Measurements from ENCODE around the gene MB21D2.

Gene MB21D2

DNA sequence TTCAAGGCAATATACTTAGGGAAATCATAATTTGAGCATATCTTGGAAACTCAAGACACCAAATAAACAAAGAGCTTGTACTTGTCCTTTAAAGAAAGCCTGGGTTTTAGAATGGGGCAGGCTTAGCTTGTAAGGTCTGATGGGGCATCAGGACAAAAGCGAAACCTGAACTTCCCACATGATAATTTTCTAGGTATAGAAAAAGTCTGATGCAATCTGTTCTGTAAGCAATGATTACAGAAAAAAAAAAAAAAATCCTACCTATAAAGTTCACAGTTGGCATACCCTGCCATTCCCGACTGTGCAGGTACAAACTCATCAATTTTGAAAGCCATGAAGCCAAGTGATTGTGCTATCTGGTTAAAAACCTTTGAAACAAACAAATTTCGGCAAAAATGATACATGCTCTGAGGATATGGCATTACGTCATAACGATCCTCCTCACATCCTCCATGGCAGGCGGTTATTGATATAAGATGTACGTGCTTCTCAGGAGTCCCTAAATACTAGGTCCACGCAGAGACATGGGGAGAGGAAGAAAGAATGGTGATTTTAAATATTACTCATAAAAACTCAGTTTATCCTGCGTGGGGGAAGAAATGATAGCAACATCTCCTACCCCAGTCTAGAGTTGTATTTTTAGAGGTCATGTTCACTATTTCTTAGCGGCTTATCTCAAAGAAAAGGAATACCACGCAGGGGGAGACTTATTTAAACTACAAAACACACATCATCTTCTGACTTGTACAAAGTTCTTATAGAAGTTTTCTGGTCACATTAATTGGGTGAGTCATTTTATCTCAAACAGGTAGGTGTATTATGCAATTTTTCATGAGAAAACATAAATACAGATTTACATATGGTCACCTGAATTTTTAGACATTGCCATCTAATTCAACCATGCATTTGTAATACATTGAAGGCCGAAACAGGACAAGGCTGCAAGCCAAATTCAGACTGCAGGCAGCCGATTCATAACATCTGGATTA is 27.0 kb downstream of the MB21D2 start:
- no peak for DNase-seq (ENCODE audit: low spot score)

DNA sequence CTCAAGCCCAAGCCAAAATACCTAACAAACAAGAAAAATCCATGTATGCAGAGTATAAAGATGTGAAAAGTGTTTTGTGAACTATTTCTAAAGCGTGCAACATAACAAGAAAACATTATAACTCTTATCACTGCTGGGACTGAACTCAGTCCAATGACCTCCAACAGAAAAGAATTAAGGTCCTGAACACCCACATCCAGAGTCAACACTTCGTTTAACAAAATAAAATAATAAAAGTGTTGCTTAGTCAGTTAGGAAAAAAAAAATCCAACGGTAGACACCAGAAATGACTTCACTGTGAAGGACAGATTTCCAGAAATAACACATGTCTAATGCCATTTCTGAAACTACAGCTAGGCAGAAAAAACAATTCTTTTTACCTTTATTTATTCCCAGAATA is 28.0 kb downstream of the MB21D2 start:
- no peak for DNase-seq (ENCODE audit: low spot score)

DNA sequence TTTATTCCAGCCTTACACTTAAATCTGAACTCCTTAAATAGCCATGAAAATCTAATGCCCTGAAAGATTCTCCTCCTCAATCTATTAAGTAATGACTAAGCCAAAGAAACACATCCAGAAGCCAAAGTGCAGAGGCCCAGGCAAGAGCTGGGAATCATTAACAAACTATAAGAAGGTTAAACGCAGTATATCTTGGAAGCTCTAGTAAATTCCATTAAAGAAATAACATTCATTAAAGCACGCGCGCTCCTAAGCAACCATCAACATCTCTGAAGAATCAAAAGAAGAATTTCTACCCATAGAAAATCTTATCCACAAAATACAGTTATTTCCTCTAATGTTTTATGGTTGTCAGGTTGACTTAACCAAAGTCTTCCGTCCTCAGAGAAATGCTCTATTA is 29.5 kb downstream of the MB21D2 start:
- DNase-seq (ENCODE audit: low spot score), result no peak

DNA sequence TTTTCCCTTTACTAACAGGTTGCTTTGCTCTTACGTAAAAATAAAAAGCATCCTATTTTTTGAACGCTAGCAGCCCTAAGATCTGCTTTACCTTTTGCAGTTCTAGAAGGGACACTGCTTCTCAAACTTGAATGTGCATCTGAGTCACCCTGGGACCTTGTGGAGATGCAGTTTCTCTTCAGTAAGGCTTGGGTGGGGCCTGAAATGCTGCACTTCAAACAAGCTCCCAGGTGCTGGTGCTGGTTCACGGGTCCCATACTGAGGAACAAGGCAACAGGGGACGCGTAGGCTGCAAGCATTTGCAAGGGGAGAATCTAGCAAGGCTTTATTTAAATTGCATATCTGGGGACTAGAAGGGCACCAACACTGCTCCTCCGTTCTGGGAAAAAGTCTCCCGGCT is 30.0 kb downstream of the MB21D2 start:
- no peak for DNase-seq (ENCODE audit: low spot score)

DNA sequence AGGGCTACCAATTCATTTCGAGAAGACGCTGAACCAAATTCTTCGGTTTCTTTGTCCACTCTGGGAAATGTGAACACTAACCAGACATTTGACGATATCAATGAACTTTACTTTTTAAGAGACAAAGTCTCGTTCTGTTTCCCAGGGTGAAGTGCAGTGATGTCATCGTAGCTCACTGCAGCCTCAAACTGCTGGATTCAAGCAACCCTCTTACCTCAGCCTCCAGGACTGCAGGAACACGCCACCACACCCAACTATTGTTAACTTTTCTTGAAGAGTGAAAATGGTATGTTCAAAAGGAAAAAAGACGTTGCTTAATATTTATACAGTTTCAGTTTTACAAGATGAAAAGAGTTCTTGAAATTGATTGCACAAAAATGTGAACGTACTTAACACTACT is 30.6 kb downstream of the MB21D2 start:
- no peak for DNase-seq (ENCODE audit: low spot score)

DNA sequence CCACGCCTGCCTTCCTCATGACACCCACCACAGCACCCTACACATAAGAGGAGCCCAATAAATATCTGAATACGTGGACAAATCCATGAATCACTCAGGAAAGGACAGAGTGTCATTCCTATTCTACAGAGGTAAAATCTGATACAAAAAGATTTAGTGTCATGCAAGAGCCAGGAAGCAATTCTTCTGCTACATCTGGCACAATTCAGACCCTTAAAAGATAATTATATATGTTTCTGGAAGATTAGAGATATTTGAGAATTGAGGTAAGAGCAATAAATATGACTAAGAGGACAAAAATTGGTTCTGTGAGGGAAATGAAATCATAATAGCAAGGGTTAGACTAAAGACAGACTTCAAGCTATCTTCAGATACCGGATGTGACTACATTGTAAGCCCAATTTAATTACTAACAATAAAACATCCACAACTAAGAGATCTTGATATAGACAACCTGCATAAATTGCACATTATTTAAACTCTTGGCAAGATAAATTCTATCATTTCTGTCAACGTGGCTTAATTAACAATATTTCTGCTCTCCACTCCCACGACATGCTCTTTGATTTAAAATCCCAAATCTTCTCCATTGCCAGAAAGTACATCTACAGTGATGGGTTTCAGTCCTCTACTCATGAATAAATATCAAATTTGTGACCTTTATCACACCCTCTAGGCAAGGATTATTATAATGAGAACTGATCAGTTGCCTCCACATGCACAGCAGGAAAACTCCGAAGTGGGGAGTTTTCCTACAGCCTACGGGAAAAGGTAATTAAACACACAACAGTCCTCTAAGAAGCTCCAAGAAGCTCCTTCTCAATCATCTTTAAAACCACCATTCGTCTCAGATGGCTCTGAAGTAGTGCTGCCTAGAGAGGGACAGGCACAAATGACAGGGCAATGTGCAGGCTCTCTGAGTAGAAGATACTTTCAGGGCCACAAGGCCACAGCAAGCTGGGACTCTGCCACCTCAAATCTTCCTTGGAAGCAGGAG is 32.6 kb downstream of the MB21D2 start:
- peak; percentile 90 for DNase-seq (ENCODE audit: low spot score)

DNA sequence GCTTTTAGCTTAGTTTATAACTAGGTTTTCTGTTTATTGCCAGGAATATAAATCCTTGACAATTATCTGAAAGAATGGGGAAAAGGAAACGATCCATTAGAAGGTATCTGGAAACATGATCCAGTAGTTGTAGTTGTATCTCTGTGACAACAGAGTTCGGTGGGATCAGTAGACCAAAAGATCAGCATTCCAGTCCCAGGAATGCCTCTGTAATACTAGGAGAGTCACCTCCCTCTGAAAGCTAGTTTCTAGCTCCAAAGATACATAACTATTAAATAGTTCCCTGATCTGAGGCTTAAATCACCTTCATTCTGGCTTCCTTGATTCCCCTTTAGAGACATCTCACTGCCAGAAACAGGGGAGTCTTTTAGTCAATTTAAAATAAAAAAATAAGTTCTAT is 34.1 kb downstream of the MB21D2 start:
- DNase-seq (ENCODE audit: low spot score), result no peak

DNA sequence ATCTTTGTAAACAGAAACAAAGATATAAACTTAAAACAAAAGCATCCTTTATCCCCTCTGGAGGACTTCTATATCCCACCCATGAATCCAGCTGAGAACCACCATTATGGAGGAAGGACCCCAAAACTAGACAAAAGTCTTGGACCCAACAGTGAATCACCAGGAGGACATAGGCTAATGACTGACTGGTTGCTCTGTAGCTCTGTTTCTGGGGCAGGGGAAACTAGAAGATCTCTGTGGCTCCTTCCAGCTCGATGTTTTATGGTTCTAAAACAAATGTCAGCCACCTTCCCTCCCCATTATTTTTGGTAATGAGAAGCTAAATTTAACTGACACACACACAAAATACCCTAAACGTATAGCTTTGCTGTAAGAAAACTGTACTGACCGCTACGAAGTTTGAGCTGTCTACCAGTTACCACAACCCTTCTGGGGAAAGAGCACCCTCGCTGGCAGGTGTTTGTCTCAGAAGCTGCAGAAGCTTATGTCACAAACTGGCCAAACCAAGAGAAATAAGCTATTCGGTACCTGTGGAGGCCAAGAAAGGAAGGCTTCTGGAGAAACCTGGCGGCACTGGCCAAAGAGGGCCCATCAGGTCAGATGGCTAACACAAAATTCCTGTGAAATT is 36.4 kb downstream of the MB21D2 start:
- DNase-seq (ENCODE audit: low spot score), result no peak

DNA sequence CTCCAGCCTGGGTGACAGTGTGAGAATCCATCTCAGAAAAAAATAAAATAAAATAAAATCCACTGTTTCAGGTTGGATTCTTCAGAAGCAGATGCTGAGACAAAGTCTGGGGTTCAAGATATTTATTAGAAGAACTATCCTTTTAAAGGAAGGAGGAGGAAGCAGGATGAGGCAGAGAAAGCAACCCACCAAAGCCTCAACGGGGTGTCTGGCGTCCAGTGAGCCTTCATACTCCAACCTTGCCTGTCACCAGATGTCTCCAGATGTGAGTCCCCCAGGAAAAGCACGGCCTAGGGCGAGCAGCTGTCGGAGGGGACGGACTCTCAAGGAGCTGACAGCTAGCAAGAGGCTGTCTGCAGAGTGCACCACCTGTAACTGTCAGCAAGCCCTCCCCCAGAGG is 37.3 kb downstream of the MB21D2 start:
- no peak for DNase-seq (ENCODE audit: low spot score)

DNA sequence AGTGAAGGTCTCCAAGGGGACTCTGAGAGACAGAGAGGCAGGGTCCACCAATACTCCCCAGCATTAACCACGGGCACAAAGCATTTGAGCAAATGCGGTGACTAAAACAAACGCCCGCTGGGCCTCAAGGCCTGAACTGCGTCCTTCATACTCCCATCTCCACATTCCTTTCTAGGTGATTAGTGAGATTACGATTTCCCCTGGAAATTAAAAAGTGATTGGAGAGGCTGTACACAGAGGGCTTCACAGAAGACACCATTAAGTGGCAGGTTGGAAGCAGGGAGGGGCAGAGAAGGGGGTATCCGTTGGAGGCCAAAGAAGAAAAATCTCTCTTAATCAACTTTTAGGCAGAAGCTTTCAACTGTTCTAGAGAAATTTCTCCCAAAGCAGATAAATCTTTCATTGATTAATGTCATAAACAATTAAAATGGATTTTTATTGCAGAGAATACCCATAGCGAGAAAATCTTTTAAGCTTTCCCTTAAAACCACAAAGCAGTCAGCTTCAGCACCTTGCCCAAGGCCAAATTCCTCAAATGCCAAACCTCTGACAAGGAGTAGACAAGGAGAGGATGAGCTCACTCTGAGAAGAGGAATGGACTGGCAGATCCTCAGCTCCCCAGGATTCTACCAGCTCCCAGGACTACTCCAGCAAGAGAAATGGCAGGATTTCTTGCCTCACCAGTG is 38.2 kb downstream of the MB21D2 start:
- DNase-seq (ENCODE audit: low spot score), result peak; percentile 71

DNA sequence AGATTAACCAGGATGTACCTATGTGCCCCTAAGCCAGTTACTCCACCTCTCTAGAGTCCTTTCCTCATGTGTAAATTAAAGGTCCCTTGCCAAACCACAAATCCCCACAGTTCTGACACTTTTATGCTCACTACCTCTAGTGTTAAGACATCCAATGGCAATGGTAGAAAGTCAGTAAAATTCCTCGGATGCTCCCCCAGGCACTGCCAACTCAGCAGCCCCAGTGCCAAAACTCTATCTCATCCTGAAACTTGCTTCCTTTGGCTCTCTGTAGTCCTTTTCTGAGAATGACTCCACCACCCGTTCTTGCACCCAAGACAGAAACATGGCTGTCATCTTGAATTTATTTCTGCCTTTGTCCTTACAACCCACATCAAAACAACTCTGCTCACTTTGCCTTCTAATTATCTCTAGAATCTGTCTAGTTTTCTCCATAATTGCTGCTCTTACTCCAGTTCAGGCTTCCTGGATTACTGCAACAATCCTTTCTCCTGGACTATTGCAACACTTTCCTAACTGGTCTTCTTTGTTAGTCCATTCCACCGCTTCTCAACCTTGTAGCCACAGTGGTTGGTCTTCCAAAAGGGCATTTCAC is 41.6 kb downstream of the MB21D2 start:
- DNase-seq (ENCODE audit: low spot score), result no peak

DNA sequence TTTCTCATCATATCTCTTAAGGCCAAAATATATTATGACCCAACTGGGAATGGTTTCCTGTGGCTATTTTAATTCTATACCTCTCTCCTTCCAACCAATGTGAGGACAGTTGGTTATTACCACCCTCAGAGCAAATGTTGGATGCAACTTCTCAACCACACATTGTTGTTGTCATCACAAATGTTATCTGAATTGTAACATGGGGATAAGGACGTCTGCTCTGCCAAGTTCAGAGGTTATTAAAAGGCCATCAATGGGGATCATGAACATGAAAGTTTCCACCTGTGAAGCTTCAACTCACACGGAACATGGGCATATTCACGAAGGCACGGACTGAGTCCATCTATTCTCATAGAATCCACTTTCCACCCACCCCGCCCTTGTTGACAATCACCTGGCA is 46.8 kb downstream of the MB21D2 start:
- DNase-seq (ENCODE audit: low spot score), result no peak

DNA sequence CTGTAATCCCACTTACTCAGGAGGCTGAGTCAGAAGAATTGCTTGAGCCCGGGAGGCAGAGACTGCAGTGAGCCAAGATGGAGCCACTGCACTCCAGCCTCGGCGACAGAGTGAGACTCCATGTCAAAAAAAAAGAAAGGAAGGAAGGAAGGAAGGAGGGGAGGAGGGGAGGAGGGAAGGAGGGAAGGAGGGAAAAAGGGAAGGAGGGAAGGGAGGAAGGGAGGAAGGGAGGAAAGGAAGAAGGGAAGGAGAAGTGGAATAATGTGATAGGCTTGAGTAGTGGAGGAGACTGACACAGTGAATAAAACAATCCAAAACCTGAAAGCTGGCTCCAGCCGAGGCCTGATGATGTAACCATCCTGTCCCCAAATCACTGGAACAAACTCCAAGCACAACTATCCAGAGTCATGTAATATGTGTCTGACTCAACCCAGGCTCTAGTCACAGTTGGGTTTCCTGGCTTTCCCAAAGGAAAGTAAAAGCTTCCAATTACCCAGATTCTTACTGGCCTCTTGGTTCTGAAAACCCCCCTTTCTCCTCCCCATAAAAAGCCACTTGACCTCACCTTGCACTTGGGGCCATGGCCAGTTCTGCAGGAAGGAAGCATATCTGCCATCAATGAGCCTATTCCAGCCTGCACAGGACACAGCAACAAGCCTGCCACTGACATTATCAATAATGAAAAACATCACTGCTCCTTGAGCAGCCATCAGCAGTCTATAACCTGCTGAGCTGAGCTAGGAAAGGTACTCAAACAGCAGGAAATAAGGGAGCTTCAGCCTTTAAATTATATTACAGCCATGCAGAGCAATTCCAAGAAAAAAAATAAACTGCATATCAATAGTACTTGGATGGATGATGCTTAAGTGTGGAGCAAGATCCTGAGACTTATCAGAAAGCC is 48.3 kb downstream of the MB21D2 start:
- peak; percentile 60 for DNase-seq (ENCODE audit: low spot score)

DNA sequence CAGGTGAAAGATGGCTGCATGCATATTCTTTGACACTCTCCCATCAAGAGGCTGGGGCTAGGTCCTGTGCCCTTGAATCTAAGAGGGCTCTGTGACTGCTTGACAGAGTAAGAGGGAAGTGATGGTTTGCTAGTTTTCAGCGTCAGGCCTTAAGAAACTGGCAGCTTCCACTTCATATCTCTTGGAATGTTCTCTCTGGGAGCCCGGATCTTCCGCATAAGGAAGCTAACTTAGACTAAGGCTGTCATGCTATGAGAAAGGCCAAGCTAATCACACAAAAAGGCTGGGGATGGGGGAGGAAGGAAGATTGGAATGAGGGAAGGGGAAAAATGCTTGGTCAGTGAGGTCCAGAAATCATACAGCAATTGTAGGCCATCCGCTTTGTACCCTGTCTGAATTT is 50.0 kb downstream of the MB21D2 start:
- no peak for DNase-seq (ENCODE audit: low spot score)

DNA sequence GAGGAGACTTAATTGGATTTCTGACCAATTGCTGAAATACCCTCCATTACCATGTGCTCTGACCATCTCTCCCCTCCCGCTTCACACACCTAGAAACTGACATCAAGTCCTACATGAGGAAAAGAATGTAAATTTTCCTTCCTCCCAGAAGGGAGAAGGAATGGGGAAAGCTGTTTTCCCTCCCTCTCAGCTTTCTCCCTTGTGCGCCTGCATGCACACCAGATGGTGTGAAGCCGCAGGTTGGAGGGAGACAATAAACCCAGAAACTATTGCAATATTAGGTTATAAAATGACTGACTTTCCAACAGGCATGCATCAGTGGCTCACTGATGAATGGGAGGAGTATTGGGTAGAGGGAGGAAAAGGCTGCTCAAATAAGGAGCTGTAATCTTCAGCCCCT is 50.9 kb downstream of the MB21D2 start:
- DNase-seq (ENCODE audit: low spot score), result no peak

DNA sequence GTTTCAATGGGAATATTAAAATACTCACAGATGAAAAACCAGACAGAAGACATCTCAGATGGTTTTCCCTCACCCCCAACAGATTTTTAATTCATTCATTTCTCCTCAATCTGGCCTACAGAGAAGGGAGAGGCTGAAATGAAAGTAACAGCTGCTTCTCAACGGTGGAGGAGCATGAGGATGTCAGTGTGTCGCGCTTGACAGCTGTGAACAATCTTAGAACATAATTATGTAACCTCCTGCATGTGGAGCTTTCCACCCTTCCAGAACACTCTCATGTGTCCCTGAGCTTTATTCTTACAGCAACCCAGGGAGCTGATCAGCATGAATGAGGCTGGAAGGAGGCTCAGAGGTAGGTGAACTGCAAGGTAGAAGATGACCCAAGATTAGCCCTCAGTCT is 52.7 kb downstream of the MB21D2 start:
- no peak for DNase-seq (ENCODE audit: low spot score)

DNA sequence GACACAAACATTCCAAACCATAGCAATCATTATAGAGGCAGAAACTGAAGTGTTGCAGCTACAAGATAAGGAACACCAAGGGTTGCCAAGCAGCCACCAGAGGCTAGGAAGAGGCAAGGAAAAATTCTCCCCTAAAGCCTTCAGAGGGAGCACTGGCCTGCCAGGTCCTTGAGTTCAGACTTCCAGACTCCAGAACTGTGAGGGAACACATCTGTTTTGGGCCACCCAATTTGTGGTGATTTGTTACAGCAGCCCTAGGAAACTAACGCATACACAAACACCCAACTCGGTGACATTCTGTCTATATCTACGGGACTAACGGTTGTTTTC is 54.6 kb downstream of the MB21D2 start:
- no peak for DNase-seq (ENCODE audit: low spot score)

DNA sequence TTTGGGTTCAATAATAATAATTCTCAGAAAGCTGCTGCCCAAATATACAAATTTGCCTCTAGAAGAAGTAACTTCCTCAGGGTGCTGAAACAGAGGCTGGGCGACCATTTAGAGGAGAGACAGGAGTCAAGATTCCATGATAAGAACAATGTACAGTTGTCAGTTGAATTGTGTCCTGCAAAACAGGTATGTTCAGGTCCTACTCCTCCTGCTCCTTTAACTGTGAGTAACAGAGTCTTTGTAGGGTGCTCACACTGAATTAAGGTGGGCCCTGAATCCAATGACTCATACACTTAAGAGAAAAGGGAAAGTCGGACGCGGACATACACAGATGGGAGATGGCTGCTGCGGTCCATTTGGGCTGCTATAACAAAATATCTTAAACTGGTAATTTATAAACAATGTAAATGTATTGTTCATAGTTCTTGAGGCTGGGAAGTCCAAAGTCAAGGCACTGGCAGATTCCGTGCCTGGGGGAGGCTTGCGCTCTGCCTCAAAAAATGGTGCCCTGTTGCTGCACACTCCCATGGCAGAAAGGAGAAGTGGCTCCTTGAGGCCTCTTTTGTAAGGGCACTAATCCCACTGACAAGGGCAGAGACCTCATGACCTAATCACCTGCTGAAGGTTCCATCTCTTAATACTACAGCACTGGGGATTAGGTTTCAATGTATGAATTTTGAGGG is 55.1 kb downstream of the MB21D2 start:
- DNase-seq (ENCODE audit: low spot score), result no peak

DNA sequence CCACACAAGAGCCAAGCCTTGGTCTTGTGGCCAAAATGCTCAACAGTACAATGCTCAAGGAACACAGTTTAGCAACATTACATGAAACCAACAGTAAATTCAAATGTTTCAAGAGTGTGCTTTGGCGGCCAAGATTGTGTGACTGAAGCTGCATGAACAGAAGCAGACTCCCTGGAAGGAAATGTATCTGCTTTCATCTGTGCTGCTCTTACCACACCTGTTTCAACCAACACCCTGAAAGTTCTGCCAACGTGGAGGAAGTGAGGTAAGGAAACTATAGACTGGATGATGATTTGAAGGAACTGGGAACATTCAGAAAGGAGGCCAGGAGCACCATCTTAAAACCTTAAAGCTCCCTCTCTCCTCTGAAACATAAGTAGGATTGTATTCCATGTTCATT is 55.7 kb downstream of the MB21D2 start:
- DNase-seq (ENCODE audit: low spot score), result no peak

DNA sequence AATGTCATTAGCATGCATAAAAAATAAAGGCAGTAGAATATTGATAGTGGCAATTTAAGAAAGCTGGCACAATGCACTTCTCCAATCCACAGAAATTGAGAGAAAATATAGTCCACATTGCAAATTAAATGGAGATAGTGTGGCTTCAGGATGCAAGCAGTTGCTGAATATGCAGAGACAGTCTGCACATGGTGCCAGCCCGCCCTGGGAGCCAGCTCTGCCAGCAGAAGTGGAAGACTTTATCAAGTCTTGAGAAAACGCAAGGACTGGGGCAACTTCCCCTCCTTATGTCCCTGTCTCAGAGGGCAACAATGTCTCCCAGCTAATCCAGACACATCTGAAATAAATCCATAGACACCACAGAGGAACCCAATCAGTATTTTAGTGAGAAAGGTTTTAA is 57.2 kb downstream of the MB21D2 start:
- no peak for DNase-seq (ENCODE audit: low spot score)

Data from kidney capillary endothelial cell (primary cell).